ENCODE data around the gene EPHB1.

DNA sequence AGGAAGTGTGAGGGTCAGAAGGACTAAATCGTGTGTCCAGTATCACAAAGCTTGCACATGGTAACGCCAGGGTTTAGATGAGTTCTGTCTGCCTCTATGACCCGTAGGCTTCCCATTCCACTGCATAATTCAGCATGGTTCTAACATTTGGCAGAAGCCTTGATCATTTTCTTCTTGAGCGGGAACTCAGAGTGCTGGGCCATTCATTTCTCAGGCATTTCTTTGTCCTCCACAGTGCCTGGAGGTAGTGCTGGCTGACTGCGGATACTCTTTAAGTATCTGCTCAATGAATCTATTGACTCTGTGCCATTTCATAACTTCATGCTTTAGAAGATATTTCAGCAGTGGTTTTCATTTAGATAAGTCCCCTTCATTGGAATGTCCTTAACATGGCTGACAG is 370.2 kb downstream of the EPHB1 start:
- TF ChIP-seq NFE2 (CRISPR knock-in tag; IDR thresholded peaks at IDR 0.05) (no peak), CEBPB (IDR thresholded peaks at IDR 0.05; ENCODE audit: borderline replicate concordance, low read depth, low read length) (no peak), EHMT2 (IDR thresholded peaks at IDR 0.05; ENCODE audit: borderline replicate concordance, low read depth, low read length) (no peak), CTCF (CRISPR knock-in tag; IDR thresholded peaks at IDR 0.05) (no peak), PRMT3 (CRISPR knock-in tag; IDR thresholded peaks at IDR 0.05; ENCODE audit: borderline replicate concordance, low read depth) (no peak), ZBTB26 (CRISPR knock-in tag; IDR thresholded peaks at IDR 0.05; ENCODE audit: borderline replicate concordance) (no peak), ELF1 (CRISPR knock-in tag; IDR thresholded peaks at IDR 0.05) (no peak), ZNF121 (CRISPR knock-in tag; IDR thresholded peaks at IDR 0.05) (no peak), HNRNPUL1 (IDR thresholded peaks at IDR 0.05; ENCODE audit: low read depth, low read length) (no peak), ZNF558 (CRISPR knock-in tag; IDR thresholded peaks at IDR 0.05; ENCODE audit: borderline replicate concordance) (no peak)
